Neural cell (in vitro differentiated cells): ENCODE results near the gene DMRTA2. TPM values are rescaled to one million over a fixed set of nuclear protein-coding genes. Genes with fewer than 3 reads are reported as not detected.

Source experiments
- H2AFZ ChIP-seq: fragments of 200-600, 300-800 bp; sonication (generic), shearing (Covaris generic); 2 replicates; pipeline ENCODE4 v1.6.0; 2014; ENCODE audit warnings: low read depth, mild to moderate bottlenecking, antibody characterized with exemption, low read length, moderate library complexity
- H3F3A ChIP-seq: fragments of 200-600 bp; shearing (Covaris generic); 2 replicates; pipeline ENCODE4 v1.6.1; 2016; ENCODE audit warnings: mild to moderate bottlenecking, moderate library complexity, mixed read lengths, antibody characterized with exemption, low read length; ENCODE audit not compliant: insufficient read depth, poor library complexity, severe bottlenecking
- H3K27ac ChIP-seq: fragments of 200-600, 300-800 bp; sonication (generic), shearing (Covaris generic); 2 replicates; pipeline ENCODE4 v1.5.1; 2014; ENCODE audit warnings: mild to moderate bottlenecking, low read length, moderate library complexity
- H3K27me3 ChIP-seq: fragments of 300-800, 200-600 bp; sonication (generic), shearing (Covaris generic); 2 replicates; pipeline ENCODE4 v1.6.0; 2014; ENCODE audit warnings: mild to moderate bottlenecking, low read depth, low read length, moderate library complexity; ENCODE audit not compliant: insufficient read depth
- H3K36me3 ChIP-seq: fragments of 300-800, 200-600 bp; sonication (generic), shearing (Covaris generic); 2 replicates; pipeline ENCODE4 v1.5.1; 2014; ENCODE audit warnings: mild to moderate bottlenecking, antibody characterized with exemption, low read length, moderate library complexity; ENCODE audit not compliant: insufficient read depth
- H3K4me2 ChIP-seq: fragments of 300-800, 200-600 bp; sonication (generic), shearing (Covaris generic); 2 replicates; pipeline ENCODE4 v1.6.0; 2014; ENCODE audit warnings: mild to moderate bottlenecking, low read length
- H3K4me3 ChIP-seq: fragments of 300-800, 200-600 bp; sonication (generic), shearing (Covaris generic); 2 replicates; pipeline ENCODE4 v1.5.1; 2014; ENCODE audit warnings: mild to moderate bottlenecking, low read length, moderate library complexity
- H3K79me2 ChIP-seq: fragments of 200-600 bp; shearing (Covaris generic); replicated peaks from 2 replicates; pipeline ENCODE4 v1.6.0; 2014; ENCODE audit warnings: mild to moderate bottlenecking, low read length, moderate library complexity; ENCODE audit not compliant: insufficient read depth
- H3K9ac ChIP-seq: fragments of 300-800, 200-600 bp; sonication (generic), shearing (Covaris generic); 2 replicates; pipeline ENCODE4 v1.6.1; 2016; ENCODE audit warnings: mild to moderate bottlenecking, low read length, mixed read lengths
- H3K9me2 ChIP-seq: fragments of 200-600 bp; shearing (Covaris generic); 2 replicates; pipeline ENCODE4 v1.6.1; 2016; ENCODE audit warnings: mild to moderate bottlenecking, low read length, mixed read lengths; ENCODE audit not compliant: insufficient read depth
- H3K9me3 ChIP-seq: fragments of 200-600, 300-800 bp; sonication (generic), shearing (Covaris generic); 2 replicates; pipeline ENCODE4 v1.6.1; 2016; ENCODE audit warnings: mild to moderate bottlenecking, mixed run types, low read length, moderate library complexity, mixed read lengths
- H4K20me1 ChIP-seq: fragments of 200-600 bp; shearing (Covaris generic); 2 replicates; pipeline ENCODE4 v1.6.1; 2016; ENCODE audit warnings: mild to moderate bottlenecking, mixed run types; ENCODE audit not compliant: insufficient read depth
- EP300 ChIP-seq: fragments of 450-650 bp; conservative IDR thresholded peaks from 2 replicates; pipeline ENCODE4 v1.6.1; 2014; ENCODE audit warnings: antibody characterized with exemption, mild to moderate bottlenecking, moderate library complexity; ENCODE audit not compliant: poor library complexity, severe bottlenecking
- EZH2 ChIP-seq: fragments of 200-600, 300-800 bp; shearing (Covaris generic), sonication (generic); IDR thresholded peaks from 2 replicates; pipeline ENCODE4 v1.6.1; 2014; ENCODE audit warnings: antibody characterized with exemption, low read length, borderline replicate concordance, mild to moderate bottlenecking; ENCODE audit not compliant: insufficient read depth, poor library complexity, severe bottlenecking
- MXI1 ChIP-seq: fragments of 450-650 bp; conservative IDR thresholded peaks from 2 replicates; pipeline ENCODE4 v1.6.1; 2014; ENCODE audit warnings: antibody characterized with exemption, mild to moderate bottlenecking; ENCODE audit not compliant: poor library complexity, severe bottlenecking
- POLR2AphosphoS5 ChIP-seq: IDR thresholded peaks from 2 replicates; pipeline ENCODE4 v1.6.1; 2012
- RAD21 ChIP-seq: fragments of 450-650 bp; conservative IDR thresholded peaks from 2 replicates; pipeline ENCODE4 v1.6.1; 2014; ENCODE audit warnings: antibody characterized with exemption, mild to moderate bottlenecking, moderate library complexity
- SMC3 ChIP-seq: fragments of 450-650 bp; conservative IDR thresholded peaks from 2 replicates; pipeline ENCODE4 v1.6.1; 2014; ENCODE audit warnings: antibody characterized with exemption, mild to moderate bottlenecking, moderate library complexity; ENCODE audit not compliant: poor library complexity
- TAF1 ChIP-seq: IDR thresholded peaks from 2 replicates; pipeline ENCODE4 v1.6.1; 2012; ENCODE audit warnings: low read depth
- polyA plus RNA-seq: library from polyadenylated mRNA; depleted of rRNA; stranded (reverse); fragments of >200 nt; gene quantifications from 2 replicates; pipeline ENCODE4 v1.2.3, GENCODE V29; 2014
- TF ChIP-seq, protein P1 (sequence below): fragments of 450-650 bp; IDR thresholded peaks from 2 replicates; pipeline ENCODE4 v1.5.1; 2014; ENCODE audit warnings: antibody characterized with exemption, mild to moderate bottlenecking, moderate library complexity; ENCODE audit not compliant: poor library complexity, severe bottlenecking
- TF ChIP-seq, protein P2 (sequence below): IDR thresholded peaks from 2 replicates; pipeline ENCODE4 v1.6.1; 2012; ENCODE audit warnings: borderline replicate concordance

Gene DMRTA2
- polyA plus RNA-seq, 1 donor from 2014 or later = 0.22 TPM

DNA sequence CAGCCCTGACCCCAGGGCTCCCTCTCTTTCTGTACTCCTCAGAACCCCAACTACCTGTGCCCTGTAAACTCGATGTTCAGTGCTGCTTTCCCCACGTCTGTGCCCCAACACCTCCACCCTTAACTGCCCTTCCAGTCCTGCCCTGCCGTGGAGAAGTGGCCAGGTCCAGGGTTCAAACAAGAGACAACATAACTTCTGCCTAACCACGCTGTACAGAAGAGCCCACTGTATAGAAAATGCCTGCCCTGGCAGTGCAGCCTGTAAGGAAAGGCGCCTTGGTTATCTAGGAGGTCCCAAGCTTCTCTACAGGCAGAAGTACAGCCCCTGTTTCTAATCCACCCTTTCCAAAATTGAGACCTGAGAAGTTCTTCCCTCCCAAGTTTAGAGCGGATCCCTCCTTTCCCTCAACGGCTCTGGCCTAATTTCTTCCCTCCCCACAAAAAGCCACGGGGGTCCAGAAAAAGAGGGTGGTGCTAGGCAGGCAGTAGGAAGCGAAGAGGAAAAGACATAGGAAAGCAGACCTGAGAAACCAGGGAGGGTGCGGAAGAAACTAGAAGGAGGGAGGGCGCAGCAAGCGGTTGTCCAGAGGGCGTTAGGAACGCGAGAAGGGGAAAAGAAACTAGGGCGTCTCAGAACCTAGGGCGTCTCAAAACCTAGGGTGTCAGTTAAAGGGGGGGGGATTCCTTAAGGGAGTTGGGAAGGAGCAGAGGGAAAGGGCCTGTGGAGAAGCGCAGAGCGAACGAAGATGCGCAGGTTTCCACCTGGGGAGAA, 3.2 kb downstream of the DMRTA2 start:
- Histone ChIP-seq H4K20me1 (no peaks in the 10 kb centered on the region), H3K9ac (no peak overlapping the region), H3K79me2 (no peaks in the 10 kb centered on the region)

DNA sequence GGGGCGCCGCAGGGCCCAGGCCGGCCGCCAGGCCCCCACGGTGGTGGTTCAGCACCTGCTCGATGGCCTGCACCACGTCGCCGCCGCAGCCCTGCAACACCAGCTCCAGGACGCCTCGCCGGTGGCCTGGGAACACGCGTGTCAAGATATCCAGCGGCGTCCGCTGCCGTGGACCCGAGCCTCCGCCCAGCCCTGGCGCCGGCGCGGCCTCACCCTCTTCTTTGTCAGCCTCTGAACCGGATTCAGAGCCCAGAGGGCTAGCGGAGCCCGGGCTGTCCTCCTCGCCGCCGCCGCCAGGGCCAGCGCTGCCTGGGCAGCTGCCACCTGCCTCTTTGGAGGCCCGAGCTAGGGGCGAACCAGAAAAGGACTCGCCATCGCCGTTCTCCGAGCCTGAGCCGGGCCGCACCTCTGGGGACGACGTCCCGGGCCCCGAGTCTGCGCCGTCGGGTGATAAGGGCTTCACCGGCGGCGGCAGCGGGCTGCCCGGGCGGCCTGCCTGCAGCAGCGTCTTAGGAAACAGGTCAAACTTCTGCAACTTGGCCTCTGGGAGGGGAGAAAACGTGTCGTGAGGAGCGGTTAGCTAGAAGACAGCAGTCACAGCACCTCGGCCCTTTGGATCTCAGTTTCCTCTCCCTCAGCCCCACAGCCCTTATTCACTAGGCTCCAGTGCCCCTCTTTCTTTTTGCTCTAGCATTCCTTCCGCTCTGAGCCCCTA, 3.9 kb downstream of the DMRTA2 start:
- H3K4me3 ChIP-seq = no peak overlapping the region
- no peak overlapping the region for H3K4me2 ChIP-seq
- H3K36me3 ChIP-seq = no peaks in the 10 kb centered on the region
- no peaks in the 10 kb centered on the region for H3K79me2 ChIP-seq
- no peak overlapping the region for H2AFZ ChIP-seq
- TF ChIP-seq, protein P1, sequence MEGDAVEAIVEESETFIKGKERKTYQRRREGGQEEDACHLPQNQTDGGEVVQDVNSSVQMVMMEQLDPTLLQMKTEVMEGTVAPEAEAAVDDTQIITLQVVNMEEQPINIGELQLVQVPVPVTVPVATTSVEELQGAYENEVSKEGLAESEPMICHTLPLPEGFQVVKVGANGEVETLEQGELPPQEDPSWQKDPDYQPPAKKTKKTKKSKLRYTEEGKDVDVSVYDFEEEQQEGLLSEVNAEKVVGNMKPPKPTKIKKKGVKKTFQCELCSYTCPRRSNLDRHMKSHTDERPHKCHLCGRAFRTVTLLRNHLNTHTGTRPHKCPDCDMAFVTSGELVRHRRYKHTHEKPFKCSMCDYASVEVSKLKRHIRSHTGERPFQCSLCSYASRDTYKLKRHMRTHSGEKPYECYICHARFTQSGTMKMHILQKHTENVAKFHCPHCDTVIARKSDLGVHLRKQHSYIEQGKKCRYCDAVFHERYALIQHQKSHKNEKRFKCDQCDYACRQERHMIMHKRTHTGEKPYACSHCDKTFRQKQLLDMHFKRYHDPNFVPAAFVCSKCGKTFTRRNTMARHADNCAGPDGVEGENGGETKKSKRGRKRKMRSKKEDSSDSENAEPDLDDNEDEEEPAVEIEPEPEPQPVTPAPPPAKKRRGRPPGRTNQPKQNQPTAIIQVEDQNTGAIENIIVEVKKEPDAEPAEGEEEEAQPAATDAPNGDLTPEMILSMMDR = no peak
- TF ChIP-seq MXI1 (no peak), EP300 (no peak), RAD21 (no peak), EZH2 (peak; percentile 99), TAF1 (no peak), POLR2AphosphoS5 (no peak)
- TF ChIP-seq, protein P2, sequence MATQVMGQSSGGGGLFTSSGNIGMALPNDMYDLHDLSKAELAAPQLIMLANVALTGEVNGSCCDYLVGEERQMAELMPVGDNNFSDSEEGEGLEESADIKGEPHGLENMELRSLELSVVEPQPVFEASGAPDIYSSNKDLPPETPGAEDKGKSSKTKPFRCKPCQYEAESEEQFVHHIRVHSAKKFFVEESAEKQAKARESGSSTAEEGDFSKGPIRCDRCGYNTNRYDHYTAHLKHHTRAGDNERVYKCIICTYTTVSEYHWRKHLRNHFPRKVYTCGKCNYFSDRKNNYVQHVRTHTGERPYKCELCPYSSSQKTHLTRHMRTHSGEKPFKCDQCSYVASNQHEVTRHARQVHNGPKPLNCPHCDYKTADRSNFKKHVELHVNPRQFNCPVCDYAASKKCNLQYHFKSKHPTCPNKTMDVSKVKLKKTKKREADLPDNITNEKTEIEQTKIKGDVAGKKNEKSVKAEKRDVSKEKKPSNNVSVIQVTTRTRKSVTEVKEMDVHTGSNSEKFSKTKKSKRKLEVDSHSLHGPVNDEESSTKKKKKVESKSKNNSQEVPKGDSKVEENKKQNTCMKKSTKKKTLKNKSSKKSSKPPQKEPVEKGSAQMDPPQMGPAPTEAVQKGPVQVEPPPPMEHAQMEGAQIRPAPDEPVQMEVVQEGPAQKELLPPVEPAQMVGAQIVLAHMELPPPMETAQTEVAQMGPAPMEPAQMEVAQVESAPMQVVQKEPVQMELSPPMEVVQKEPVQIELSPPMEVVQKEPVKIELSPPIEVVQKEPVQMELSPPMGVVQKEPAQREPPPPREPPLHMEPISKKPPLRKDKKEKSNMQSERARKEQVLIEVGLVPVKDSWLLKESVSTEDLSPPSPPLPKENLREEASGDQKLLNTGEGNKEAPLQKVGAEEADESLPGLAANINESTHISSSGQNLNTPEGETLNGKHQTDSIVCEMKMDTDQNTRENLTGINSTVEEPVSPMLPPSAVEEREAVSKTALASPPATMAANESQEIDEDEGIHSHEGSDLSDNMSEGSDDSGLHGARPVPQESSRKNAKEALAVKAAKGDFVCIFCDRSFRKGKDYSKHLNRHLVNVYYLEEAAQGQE = no peak
- H3K27ac ChIP-seq = no peak overlapping the region
- peaks cover 98% of the 10 kb centered on the region for H3K27me3 ChIP-seq
- H3K9me2 ChIP-seq = no peaks in the 10 kb centered on the region
- no peak overlapping the region for H3K9ac ChIP-seq
- H3F3A ChIP-seq = no peaks in the 10 kb centered on the region
- no peaks in the 10 kb centered on the region for H4K20me1 ChIP-seq
- H3K9me3 ChIP-seq = no peaks in the 10 kb centered on the region

More for the DNA sequence above, 3.2 kb downstream of the DMRTA2 start:
- H3F3A ChIP-seq = no peaks in the 10 kb centered on the region
- no peaks in the 10 kb centered on the region for H3K36me3 ChIP-seq
- peak overlapping the region; percentile 67 for H3K4me3 ChIP-seq
- H3K4me2 ChIP-seq = no peak overlapping the region
- H2AFZ ChIP-seq = no peak overlapping the region
- no peak overlapping the region for H3K27ac ChIP-seq
- H3K9me2 ChIP-seq = no peaks in the 10 kb centered on the region
- peaks cover 98% of the 10 kb centered on the region for H3K27me3 ChIP-seq
- no peaks in the 10 kb centered on the region for H3K9me3 ChIP-seq
- TF ChIP-seq EZH2 (peak; percentile 65), SMC3 (no peak)
